ENCODE measurements around the gene GTF2IRD1. TPM values are rescaled to one million over a fixed set of nuclear protein-coding genes. Genes with fewer than 3 reads are reported as not detected.

The GTF2IRD1 gene
- total and polyA plus RNA-seq, 2 of the 13 experiments (the other 11 are each of a cell fraction or from before 2014, with no cell fraction given): 16.5 to 26.7 TPM

DNA sequence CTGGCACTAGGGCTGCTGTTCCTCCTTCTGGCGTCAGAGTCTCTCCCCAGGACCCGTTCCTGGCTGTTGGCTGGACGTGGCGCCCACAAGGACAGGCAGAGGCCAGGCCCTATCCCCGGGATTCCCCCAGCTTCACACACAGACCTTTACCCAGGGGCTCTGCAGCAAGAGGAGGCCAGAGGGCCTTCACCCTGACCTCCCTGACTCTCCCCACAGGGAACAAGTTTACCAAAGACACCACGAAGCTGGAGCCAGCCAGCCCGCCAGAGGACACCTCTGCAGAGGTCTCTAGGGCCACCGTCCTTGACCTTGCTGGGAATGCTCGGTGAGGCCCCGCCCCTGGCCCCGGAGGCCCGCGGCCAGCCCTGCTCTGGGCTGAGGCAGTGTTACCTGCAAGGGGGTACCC, 82.2 kb downstream of the GTF2IRD1 start (continued):
- TF ChIP-seq, protein P1, sequence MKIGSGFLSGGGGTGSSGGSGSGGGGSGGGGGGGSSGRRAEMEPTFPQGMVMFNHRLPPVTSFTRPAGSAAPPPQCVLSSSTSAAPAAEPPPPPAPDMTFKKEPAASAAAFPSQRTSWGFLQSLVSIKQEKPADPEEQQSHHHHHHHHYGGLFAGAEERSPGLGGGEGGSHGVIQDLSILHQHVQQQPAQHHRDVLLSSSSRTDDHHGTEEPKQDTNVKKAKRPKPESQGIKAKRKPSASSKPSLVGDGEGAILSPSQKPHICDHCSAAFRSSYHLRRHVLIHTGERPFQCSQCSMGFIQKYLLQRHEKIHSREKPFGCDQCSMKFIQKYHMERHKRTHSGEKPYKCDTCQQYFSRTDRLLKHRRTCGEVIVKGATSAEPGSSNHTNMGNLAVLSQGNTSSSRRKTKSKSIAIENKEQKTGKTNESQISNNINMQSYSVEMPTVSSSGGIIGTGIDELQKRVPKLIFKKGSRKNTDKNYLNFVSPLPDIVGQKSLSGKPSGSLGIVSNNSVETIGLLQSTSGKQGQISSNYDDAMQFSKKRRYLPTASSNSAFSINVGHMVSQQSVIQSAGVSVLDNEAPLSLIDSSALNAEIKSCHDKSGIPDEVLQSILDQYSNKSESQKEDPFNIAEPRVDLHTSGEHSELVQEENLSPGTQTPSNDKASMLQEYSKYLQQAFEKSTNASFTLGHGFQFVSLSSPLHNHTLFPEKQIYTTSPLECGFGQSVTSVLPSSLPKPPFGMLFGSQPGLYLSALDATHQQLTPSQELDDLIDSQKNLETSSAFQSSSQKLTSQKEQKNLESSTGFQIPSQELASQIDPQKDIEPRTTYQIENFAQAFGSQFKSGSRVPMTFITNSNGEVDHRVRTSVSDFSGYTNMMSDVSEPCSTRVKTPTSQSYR (CRISPR knock-in tag; IDR thresholded peaks at IDR 0.05; ENCODE audit: borderline replicate concordance): no peak
- TF ChIP-seq NRL (CRISPR knock-in tag; IDR thresholded peaks at IDR 0.05; ENCODE audit: borderline replicate concordance) (no peak), ZNF713 (CRISPR knock-in tag; IDR thresholded peaks at IDR 0.05) (no peak), ZSCAN30 (CRISPR knock-in tag; IDR thresholded peaks at IDR 0.05) (no peak), ZSCAN31 (CRISPR knock-in tag; IDR thresholded peaks at IDR 0.05; ENCODE audit: low read depth) (0 out of 2 replicates have a peak, but pooled peaks have one; percentile 71), ZNF382 (CRISPR knock-in tag; IDR thresholded peaks at IDR 0.05; ENCODE audit: borderline replicate concordance) (no peak), ZNF773 (CRISPR knock-in tag; IDR thresholded peaks at IDR 0.05; ENCODE audit: borderline replicate concordance) (no peak), FOXK1 (CRISPR knock-in tag; IDR thresholded peaks at IDR 0.05; ENCODE audit: borderline replicate concordance, low read depth) (0 out of 2 replicates have a peak, but pooled peaks have one; percentile 25), NFKBIZ (CRISPR knock-in tag; IDR thresholded peaks at IDR 0.05) (no peak), ZNF737 (CRISPR knock-in tag; IDR thresholded peaks at IDR 0.05; ENCODE audit: borderline replicate concordance) (no peak), ELF1 (CRISPR knock-in tag; IDR thresholded peaks at IDR 0.05) (no peak), RXRA (CRISPR knock-in tag; IDR thresholded peaks at IDR 0.05) (peak; percentile 82), SAP130 (CRISPR knock-in tag; IDR thresholded peaks at IDR 0.05; ENCODE audit: low read depth) (peak; percentile 61), ZNF724P (CRISPR knock-in tag; IDR thresholded peaks at IDR 0.05; ENCODE audit: borderline replicate concordance) (no peak), ZIK1 (CRISPR knock-in tag; IDR thresholded peaks at IDR 0.05; ENCODE audit: borderline replicate concordance, low read depth) (no peak), ZNF235 (CRISPR knock-in tag; IDR thresholded peaks at IDR 0.05; ENCODE audit: borderline replicate concordance) (no peak), ZNF7 (CRISPR knock-in tag; IDR thresholded peaks at IDR 0.05) (no peak)
- TF ChIP-seq, protein P2, sequence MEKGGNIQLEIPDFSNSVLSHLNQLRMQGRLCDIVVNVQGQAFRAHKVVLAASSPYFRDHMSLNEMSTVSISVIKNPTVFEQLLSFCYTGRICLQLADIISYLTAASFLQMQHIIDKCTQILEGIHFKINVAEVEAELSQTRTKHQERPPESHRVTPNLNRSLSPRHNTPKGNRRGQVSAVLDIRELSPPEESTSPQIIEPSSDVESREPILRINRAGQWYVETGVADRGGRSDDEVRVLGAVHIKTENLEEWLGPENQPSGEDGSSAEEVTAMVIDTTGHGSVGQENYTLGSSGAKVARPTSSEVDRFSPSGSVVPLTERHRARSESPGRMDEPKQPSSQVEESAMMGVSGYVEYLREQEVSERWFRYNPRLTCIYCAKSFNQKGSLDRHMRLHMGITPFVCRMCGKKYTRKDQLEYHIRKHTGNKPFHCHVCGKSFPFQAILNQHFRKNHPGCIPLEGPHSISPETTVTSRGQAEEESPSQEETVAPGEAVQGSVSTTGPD (CRISPR knock-in tag; IDR thresholded peaks at IDR 0.05): peak; percentile 92; the same call in 1 of the 2 replicates
- TF ChIP-seq, protein P3, sequence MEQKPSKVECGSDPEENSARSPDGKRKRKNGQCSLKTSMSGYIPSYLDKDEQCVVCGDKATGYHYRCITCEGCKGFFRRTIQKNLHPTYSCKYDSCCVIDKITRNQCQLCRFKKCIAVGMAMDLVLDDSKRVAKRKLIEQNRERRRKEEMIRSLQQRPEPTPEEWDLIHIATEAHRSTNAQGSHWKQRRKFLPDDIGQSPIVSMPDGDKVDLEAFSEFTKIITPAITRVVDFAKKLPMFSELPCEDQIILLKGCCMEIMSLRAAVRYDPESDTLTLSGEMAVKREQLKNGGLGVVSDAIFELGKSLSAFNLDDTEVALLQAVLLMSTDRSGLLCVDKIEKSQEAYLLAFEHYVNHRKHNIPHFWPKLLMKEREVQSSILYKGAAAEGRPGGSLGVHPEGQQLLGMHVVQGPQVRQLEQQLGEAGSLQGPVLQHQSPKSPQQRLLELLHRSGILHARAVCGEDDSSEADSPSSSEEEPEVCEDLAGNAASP (CRISPR knock-in tag; IDR thresholded peaks at IDR 0.05; ENCODE audit: borderline replicate concordance): peak; percentile 72; the same call in 1 of the 2 replicates
- TF ChIP-seq, protein P4, sequence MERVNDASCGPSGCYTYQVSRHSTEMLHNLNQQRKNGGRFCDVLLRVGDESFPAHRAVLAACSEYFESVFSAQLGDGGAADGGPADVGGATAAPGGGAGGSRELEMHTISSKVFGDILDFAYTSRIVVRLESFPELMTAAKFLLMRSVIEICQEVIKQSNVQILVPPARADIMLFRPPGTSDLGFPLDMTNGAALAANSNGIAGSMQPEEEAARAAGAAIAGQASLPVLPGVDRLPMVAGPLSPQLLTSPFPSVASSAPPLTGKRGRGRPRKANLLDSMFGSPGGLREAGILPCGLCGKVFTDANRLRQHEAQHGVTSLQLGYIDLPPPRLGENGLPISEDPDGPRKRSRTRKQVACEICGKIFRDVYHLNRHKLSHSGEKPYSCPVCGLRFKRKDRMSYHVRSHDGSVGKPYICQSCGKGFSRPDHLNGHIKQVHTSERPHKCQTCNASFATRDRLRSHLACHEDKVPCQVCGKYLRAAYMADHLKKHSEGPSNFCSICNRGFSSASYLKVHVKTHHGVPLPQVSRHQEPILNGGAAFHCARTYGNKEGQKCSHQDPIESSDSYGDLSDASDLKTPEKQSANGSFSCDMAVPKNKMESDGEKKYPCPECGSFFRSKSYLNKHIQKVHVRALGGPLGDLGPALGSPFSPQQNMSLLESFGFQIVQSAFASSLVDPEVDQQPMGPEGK (CRISPR knock-in tag; IDR thresholded peaks at IDR 0.05): peak; percentile 48
- TF ChIP-seq, protein P5, sequence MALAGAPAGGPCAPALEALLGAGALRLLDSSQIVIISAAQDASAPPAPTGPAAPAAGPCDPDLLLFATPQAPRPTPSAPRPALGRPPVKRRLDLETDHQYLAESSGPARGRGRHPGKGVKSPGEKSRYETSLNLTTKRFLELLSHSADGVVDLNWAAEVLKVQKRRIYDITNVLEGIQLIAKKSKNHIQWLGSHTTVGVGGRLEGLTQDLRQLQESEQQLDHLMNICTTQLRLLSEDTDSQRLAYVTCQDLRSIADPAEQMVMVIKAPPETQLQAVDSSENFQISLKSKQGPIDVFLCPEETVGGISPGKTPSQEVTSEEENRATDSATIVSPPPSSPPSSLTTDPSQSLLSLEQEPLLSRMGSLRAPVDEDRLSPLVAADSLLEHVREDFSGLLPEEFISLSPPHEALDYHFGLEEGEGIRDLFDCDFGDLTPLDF (CRISPR knock-in tag; IDR thresholded peaks at IDR 0.05): no peak
